ENCODE data around the gene FANCC. TPM values are rescaled to one million over a fixed set of nuclear protein-coding genes. Genes with fewer than 3 reads are reported as not detected.

Gene FANCC
- total and polyA plus RNA-seq, 4 donors: 8.3 to 32.4 (median 11.5) TPM

DNA sequence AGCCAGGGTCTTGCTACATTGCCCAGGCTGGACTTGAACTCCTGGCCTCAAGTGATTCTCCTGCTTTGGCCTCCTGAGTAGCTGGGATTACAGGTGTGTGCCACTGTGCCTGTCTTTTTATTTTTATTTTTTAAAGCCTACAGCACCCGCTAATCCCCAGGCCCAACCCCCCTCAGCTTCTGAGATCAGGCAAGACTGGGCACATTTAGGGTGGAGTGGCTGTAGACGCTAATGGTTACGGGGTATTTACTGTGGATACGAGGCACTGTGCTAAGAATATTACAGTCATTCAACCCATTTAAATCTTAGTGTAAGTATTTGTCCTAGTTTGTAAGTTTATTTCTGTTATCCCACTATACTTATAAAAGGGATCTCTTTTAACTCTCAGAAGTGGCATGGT is 175.2 kb downstream of the FANCC start (continued):
- TF ChIP-seq, protein P1, sequence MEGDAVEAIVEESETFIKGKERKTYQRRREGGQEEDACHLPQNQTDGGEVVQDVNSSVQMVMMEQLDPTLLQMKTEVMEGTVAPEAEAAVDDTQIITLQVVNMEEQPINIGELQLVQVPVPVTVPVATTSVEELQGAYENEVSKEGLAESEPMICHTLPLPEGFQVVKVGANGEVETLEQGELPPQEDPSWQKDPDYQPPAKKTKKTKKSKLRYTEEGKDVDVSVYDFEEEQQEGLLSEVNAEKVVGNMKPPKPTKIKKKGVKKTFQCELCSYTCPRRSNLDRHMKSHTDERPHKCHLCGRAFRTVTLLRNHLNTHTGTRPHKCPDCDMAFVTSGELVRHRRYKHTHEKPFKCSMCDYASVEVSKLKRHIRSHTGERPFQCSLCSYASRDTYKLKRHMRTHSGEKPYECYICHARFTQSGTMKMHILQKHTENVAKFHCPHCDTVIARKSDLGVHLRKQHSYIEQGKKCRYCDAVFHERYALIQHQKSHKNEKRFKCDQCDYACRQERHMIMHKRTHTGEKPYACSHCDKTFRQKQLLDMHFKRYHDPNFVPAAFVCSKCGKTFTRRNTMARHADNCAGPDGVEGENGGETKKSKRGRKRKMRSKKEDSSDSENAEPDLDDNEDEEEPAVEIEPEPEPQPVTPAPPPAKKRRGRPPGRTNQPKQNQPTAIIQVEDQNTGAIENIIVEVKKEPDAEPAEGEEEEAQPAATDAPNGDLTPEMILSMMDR (IDR thresholded peaks at IDR 0.05; ENCODE audit: low read depth, low read length, missing input control): no peak
- TF ChIP-seq HNF4G (IDR thresholded peaks at IDR 0.05) (no peak), FOXA1 (IDR thresholded peaks at IDR 0.05) (no peak)

DNA sequence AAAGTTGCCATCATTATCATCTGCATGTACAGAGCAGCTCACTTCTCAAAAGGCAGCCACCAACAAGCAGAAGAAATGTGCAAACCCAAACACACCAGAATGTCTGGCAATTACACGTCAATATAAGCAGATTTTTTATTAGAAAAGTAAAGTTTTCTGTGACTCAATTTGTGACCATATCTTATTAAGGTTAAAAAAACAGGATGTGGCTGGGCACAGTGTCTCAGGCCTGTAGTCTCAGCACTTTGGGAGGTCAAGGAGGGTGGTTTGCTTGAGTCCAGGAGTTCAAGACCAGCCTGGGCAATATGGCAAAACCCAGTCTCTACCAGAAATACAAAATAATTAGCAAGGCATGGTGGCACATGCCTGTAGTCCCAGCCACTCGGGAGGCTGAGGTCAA is 176.7 kb downstream of the FANCC start:
- H3K36me3 ChIP-seq (ENCODE audit: control insufficient read depth in 4 of 4, insufficient read depth in 3 of 4, low read depth in 1 of 4, low read length in 3 of 4): no peaks in the 10 kb centered on the region
- no peaks in the 10 kb centered on the region for H3K9me3 ChIP-seq (ENCODE audit: control insufficient read depth in 4 of 4, low read length in 3 of 4)
- H3K4me1 ChIP-seq (ENCODE audit: control insufficient read depth in 4 of 4, insufficient read depth in 4 of 4, low read length in 3 of 4): peaks cover 4 to 40% (median 21%) of the 10 kb centered on the region in 4 donors
- H3K27ac ChIP-seq (ENCODE audit: low read depth in 1 of 2, low read length in 2 of 2): peak overlapping the region; percentile 4 to 97
- WGBS: 51% methylated on average over 2 of the region's 2 CpGs
- H3K4me3 ChIP-seq (ENCODE audit: low read depth in 1 of 3, low read length in 3 of 3): no peak overlapping the region
- H3K27me3 ChIP-seq (ENCODE audit: control insufficient read depth in 4 of 4, insufficient read depth in 4 of 4, low read length in 3 of 4): no peaks in the 10 kb centered on the region
- H3K9ac ChIP-seq (ENCODE audit: low read depth in 1 of 2, low read length in 2 of 2): peak overlapping the region in 1 of 2 donors; percentile 16
- no peak for TF ChIP-seq RXRA (IDR thresholded peaks at IDR 0.05)
- TF ChIP-seq, protein P2, sequence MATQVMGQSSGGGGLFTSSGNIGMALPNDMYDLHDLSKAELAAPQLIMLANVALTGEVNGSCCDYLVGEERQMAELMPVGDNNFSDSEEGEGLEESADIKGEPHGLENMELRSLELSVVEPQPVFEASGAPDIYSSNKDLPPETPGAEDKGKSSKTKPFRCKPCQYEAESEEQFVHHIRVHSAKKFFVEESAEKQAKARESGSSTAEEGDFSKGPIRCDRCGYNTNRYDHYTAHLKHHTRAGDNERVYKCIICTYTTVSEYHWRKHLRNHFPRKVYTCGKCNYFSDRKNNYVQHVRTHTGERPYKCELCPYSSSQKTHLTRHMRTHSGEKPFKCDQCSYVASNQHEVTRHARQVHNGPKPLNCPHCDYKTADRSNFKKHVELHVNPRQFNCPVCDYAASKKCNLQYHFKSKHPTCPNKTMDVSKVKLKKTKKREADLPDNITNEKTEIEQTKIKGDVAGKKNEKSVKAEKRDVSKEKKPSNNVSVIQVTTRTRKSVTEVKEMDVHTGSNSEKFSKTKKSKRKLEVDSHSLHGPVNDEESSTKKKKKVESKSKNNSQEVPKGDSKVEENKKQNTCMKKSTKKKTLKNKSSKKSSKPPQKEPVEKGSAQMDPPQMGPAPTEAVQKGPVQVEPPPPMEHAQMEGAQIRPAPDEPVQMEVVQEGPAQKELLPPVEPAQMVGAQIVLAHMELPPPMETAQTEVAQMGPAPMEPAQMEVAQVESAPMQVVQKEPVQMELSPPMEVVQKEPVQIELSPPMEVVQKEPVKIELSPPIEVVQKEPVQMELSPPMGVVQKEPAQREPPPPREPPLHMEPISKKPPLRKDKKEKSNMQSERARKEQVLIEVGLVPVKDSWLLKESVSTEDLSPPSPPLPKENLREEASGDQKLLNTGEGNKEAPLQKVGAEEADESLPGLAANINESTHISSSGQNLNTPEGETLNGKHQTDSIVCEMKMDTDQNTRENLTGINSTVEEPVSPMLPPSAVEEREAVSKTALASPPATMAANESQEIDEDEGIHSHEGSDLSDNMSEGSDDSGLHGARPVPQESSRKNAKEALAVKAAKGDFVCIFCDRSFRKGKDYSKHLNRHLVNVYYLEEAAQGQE (IDR thresholded peaks at IDR 0.05): no peak
- DNase-seq (ENCODE audit: low spot score): no peak

DNA sequence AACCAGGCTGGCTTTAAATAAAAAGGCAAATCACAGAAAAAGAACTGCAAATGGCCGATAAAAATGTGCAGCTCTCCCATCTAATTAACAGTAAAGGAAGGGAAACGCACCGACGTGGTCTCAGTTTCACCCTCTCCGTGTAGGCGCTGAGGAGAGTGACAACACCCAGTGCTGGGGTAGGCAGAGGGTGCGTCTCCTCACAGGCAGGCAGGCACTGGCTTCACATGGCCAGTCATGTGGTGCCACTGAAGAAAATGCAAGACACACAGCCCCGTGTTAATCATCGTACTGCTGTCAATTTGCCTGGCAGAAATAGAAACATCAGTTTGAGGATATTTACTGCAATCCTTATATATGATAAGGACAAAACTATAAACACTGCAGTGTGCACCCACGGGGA is 178.4 kb downstream of the FANCC start:
- no peak overlapping the region for H3K4me3 ChIP-seq (ENCODE audit: low read depth in 1 of 3, low read length in 3 of 3)
- DNase-seq (ENCODE audit: low spot score): no peak
- no peak overlapping the region for H3K9ac ChIP-seq (ENCODE audit: low read depth in 1 of 2, low read length in 2 of 2)
- WGBS: 95% methylated on average over 10 of the region's 10 CpGs
- H3K4me1 ChIP-seq (ENCODE audit: control insufficient read depth in 4 of 4, insufficient read depth in 4 of 4, low read length in 3 of 4): peaks cover 4 to 49% (median 36%) of the 10 kb centered on the region in 4 donors
- H3K27ac ChIP-seq (ENCODE audit: low read depth in 1 of 2, low read length in 2 of 2): peak overlapping the region; percentile 15 to 65
- H3K9me3 ChIP-seq (ENCODE audit: control insufficient read depth in 4 of 4, low read length in 3 of 4): no peaks in the 10 kb centered on the region
- no peaks in the 10 kb centered on the region for H3K27me3 ChIP-seq (ENCODE audit: control insufficient read depth in 4 of 4, insufficient read depth in 4 of 4, low read length in 3 of 4)
- no peaks in the 10 kb centered on the region for H3K36me3 ChIP-seq (ENCODE audit: control insufficient read depth in 4 of 4, insufficient read depth in 3 of 4, low read depth in 1 of 4, low read length in 3 of 4)
- TF ChIP-seq FOXA2 (IDR thresholded peaks at IDR 0.05) (no peak), NR2F2 (IDR thresholded peaks at IDR 0.05) (no peak), EGR1 (IDR thresholded peaks at IDR 0.05; ENCODE audit: low read depth in 2 of 2) (no peak), TAF1 (conservative IDR thresholded peaks at IDR 0.05) (no peak), SP1 (IDR thresholded peaks at IDR 0.05) (no peak), GABPA (IDR thresholded peaks at IDR 0.05 in 1 of 2, conservative IDR thresholded peaks at IDR 0.05 in 1 of 2) (no peak), HNF4A (conservative IDR thresholded peaks at IDR 0.05) (no peak), RXRA (IDR thresholded peaks at IDR 0.05) (no peak), HNF4G (IDR thresholded peaks at IDR 0.05) (no peak), RAD21 (IDR thresholded peaks at IDR 0.05) (no peak), FOXA1 (IDR thresholded peaks at IDR 0.05) (no peak)
- TF ChIP-seq, protein P3, sequence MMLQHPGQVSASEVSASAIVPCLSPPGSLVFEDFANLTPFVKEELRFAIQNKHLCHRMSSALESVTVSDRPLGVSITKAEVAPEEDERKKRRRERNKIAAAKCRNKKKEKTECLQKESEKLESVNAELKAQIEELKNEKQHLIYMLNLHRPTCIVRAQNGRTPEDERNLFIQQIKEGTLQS (IDR thresholded peaks at IDR 0.05): no peak
- TF ChIP-seq, protein P4, sequence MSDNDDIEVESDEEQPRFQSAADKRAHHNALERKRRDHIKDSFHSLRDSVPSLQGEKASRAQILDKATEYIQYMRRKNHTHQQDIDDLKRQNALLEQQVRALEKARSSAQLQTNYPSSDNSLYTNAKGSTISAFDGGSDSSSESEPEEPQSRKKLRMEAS (IDR thresholded peaks at IDR 0.05): no peak
- TF ChIP-seq, protein P1 (IDR thresholded peaks at IDR 0.05; ENCODE audit: low read depth, low read length, missing input control): no peak
- TF ChIP-seq, protein P2 (IDR thresholded peaks at IDR 0.05): no peak
- TF ChIP-seq, protein P5, sequence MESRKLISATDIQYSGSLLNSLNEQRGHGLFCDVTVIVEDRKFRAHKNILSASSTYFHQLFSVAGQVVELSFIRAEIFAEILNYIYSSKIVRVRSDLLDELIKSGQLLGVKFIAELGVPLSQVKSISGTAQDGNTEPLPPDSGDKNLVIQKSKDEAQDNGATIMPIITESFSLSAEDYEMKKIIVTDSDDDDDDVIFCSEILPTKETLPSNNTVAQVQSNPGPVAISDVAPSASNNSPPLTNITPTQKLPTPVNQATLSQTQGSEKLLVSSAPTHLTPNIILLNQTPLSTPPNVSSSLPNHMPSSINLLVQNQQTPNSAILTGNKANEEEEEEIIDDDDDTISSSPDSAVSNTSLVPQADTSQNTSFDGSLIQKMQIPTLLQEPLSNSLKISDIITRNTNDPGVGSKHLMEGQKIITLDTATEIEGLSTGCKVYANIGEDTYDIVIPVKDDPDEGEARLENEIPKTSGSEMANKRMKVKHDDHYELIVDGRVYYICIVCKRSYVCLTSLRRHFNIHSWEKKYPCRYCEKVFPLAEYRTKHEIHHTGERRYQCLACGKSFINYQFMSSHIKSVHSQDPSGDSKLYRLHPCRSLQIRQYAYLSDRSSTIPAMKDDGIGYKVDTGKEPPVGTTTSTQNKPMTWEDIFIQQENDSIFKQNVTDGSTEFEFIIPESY (IDR thresholded peaks at IDR 0.05): no peak

Measured in liver (tissue), 9 donors.